ENCODE results near the gene TACC3.

The TACC3 gene

GRCh38 chr4:1737666-1738065 lies 16.3 kb downstream of the TACC3 start:
- ATAC-seq (ENCODE audit: low read depth), result no peak
- Histone ChIP-seq H3K27ac (ENCODE audit: poor library complexity, severe bottlenecking) (no peak overlapping the region), H3K36me3 (ENCODE audit: low read depth) (peaks cover 98% of the 10 kb centered on the region)

GRCh38 chr4:1738410-1738809 lies 17.1 kb downstream of the TACC3 start:
- peaks cover 92% of the 10 kb centered on the region for H3K36me3 ChIP-seq (ENCODE audit: low read depth)
- H3K9me3 ChIP-seq (ENCODE audit: severe bottlenecking), result peaks cover 25% of the 10 kb centered on the region
- no peak overlapping the region for H3K4me3 ChIP-seq (ENCODE audit: severe bottlenecking)

More at GRCh38 chr4:1737666-1738065, 16.3 kb downstream of the TACC3 start:
- Histone ChIP-seq H3K4me1 (ENCODE audit: insufficient read depth, poor library complexity, severe bottlenecking) (no peaks in the 10 kb centered on the region), H3K4me3 (ENCODE audit: severe bottlenecking) (no peak overlapping the region), H3K9me3 (ENCODE audit: severe bottlenecking) (peaks cover 25% of the 10 kb centered on the region), H3K27me3 (ENCODE audit: insufficient read depth, poor library complexity, severe bottlenecking) (no peaks in the 10 kb centered on the region)
- TF ChIP-seq CTCF (IDR thresholded peaks at IDR 0.05; ENCODE audit: poor library complexity, severe bottlenecking), result no peak
- no peak for DNase-seq (ENCODE audit: low spot score)

GRCh38 chr4:1739358-1739757 lies 18.0 kb downstream of the TACC3 start:
- ATAC-seq (ENCODE audit: low read depth) (no peak; the same call in 2 of the 3 replicates), DNase-seq (ENCODE audit: low spot score) (no peak)
- Histone ChIP-seq H3K27ac (ENCODE audit: poor library complexity, severe bottlenecking) (no peak overlapping the region), H3K36me3 (ENCODE audit: low read depth) (peaks cover 87% of the 10 kb centered on the region), H3K4me1 (ENCODE audit: insufficient read depth, poor library complexity, severe bottlenecking) (no peaks in the 10 kb centered on the region), H3K27me3 (ENCODE audit: insufficient read depth, poor library complexity, severe bottlenecking) (no peaks in the 10 kb centered on the region), H3K4me3 (ENCODE audit: severe bottlenecking) (no peak overlapping the region), H3K9me3 (ENCODE audit: severe bottlenecking) (peaks cover 25% of the 10 kb centered on the region)
- no peak for TF ChIP-seq CTCF (IDR thresholded peaks at IDR 0.05; ENCODE audit: poor library complexity, severe bottlenecking)

More at GRCh38 chr4:1738410-1738809, 17.1 kb downstream of the TACC3 start:
- ATAC-seq (ENCODE audit: low read depth) (no peak), DNase-seq (ENCODE audit: low spot score) (no peak)
- no peak for TF ChIP-seq CTCF (IDR thresholded peaks at IDR 0.05; ENCODE audit: poor library complexity, severe bottlenecking)
- H3K27me3 ChIP-seq (ENCODE audit: insufficient read depth, poor library complexity, severe bottlenecking), result no peaks in the 10 kb centered on the region
- no peaks in the 10 kb centered on the region for H3K4me1 ChIP-seq (ENCODE audit: insufficient read depth, poor library complexity, severe bottlenecking)
- no peak overlapping the region for H3K27ac ChIP-seq (ENCODE audit: poor library complexity, severe bottlenecking)

GRCh38 chr4:1740021-1740545 lies 18.8 kb downstream of the TACC3 start:
- Histone ChIP-seq H3K36me3 (ENCODE audit: low read depth) (peaks cover 86% of the 10 kb centered on the region), H3K9me3 (ENCODE audit: severe bottlenecking) (peaks cover 25% of the 10 kb centered on the region), H3K4me3 (ENCODE audit: severe bottlenecking) (no peak overlapping the region), H3K27me3 (ENCODE audit: insufficient read depth, poor library complexity, severe bottlenecking) (no peaks in the 10 kb centered on the region), H3K4me1 (ENCODE audit: insufficient read depth, poor library complexity, severe bottlenecking) (no peaks in the 10 kb centered on the region), H3K27ac (ENCODE audit: poor library complexity, severe bottlenecking) (no peak overlapping the region)
- DNase-seq (ENCODE audit: low spot score) (no peak), ATAC-seq (ENCODE audit: low read depth) (no peak)
- TF ChIP-seq CTCF (IDR thresholded peaks at IDR 0.05; ENCODE audit: poor library complexity, severe bottlenecking), result no peak

GRCh38 chr4:1741208-1741607 lies 19.9 kb downstream of the TACC3 start:
- no peaks in the 10 kb centered on the region for H3K4me1 ChIP-seq (ENCODE audit: insufficient read depth, poor library complexity, severe bottlenecking)
- peaks cover 75% of the 10 kb centered on the region for H3K36me3 ChIP-seq (ENCODE audit: low read depth)
- no peak for ATAC-seq (ENCODE audit: low read depth)
- peaks cover 25% of the 10 kb centered on the region for H3K9me3 ChIP-seq (ENCODE audit: severe bottlenecking)
- H3K27me3 ChIP-seq (ENCODE audit: insufficient read depth, poor library complexity, severe bottlenecking), result no peaks in the 10 kb centered on the region
- no peak overlapping the region for H3K4me3 ChIP-seq (ENCODE audit: severe bottlenecking)
- TF ChIP-seq CTCF (IDR thresholded peaks at IDR 0.05; ENCODE audit: poor library complexity, severe bottlenecking), result no peak
- DNase-seq (ENCODE audit: low spot score), result no peak
- H3K27ac ChIP-seq (ENCODE audit: poor library complexity, severe bottlenecking), result no peak overlapping the region

All from RWPE2 (cell line).